GM21447 (cell line): ENCODE measurements around the gene TSPEAR.

ENCODE experiments used
- ATAC-seq: cut with Tn5 transposase; IDR thresholded peaks from one replicate; pipeline ENCODE4 v1.9.1; 2021; ENCODE audit not compliant: unreplicated experiment

TSPEAR gene

DNA sequence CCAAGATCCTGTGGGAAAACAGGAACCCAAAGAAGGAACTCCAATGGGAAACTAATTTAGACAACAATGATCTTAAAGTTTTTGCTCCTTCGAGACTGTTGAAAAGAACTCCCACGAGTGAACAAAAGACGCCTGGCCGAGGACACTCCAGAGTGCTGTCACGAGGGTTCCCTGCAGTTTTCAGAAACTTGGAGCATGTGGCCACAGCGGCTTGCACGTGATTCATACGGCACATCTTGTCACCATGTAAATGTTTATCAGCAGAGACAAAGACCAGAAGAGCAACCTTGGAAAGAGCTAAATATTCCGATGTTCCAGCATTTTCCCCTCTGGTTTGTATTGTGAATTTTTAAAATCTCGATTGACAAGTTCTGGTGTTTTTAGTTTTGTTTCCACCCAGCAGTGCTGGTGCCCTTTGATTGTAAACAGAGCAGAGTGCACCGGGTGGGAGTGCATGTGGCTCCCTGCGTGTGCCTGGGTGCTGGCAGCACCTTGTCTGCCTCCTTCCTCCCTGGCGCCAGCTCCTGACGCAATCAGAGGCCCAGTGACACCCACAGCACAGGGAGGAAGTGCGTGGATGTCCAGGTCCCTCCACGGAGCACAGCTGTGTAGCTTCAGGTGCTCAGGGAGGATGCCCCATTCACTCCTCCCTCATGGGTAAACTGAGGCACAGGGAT lies 233.1 kb downstream of the TSPEAR start:
- ATAC-seq, result no peak

DNA sequence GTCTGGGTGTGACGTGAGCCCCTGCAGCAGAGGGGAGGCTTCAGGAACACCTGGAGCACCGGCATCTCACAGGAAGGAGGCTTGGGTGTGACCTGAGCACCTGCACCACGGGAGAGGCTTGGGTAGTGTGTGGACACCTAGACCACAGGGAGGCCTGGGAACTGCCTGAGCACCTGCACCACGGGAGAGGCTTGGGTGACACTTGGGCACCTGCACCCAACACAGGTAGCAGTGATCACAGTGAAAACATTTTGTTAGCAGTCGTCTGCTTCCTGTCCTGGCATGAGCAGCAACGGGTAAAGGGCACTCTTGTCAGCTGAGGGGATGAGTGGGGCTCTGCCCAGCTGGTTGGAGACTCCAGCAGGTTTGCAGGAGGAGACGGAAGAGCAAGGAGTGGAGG lies 233.7 kb downstream of the TSPEAR start:
- ATAC-seq, result no peak

DNA sequence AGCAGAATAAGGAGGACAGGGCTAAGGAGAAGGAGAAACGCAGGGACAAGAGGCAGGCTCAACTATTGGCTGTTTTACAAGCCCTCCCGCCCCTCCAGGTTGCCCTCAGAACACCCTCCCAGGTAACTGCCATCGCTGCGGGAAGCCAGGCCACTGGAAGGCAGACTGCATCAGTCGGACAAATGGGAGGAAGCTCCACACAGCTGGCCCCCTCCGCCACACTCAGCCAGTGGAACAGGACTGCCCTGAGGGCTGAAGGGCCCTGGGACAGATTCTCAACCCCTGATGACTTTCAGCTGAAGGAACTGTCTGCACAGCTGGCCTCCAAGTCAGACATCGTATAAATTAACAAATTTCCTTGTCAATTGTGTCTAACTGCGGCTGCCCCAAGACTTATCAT lies 234.2 kb downstream of the TSPEAR start:
- no peak for ATAC-seq

DNA sequence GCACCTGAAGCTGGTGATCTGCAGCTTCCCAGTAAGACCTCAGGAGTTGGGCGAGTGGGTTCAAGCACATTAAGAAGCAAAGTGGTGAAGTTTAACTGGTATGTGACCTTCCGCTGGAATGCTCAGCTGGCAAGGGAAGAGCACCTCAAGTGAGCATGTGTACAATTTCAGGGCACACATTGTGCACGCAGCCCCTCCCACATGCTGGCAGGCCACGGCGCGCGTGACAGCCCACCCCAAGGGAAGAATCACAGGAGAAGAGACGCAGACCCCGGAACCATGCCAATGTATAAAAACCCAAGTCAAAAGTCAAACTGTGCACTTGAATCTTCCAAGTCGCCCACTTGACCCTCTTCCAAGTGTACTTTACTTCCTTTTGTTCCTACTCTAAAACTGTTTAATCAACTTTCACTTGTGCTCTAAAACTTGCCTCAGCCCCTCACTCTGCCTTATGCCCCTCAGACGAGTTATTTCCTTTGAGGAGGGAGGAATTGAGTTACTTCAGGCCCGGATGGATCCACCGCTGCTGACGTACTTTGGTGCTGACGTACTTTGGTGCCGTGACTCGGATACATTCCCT lies 236.0 kb downstream of the TSPEAR start:
- no peak for ATAC-seq

DNA sequence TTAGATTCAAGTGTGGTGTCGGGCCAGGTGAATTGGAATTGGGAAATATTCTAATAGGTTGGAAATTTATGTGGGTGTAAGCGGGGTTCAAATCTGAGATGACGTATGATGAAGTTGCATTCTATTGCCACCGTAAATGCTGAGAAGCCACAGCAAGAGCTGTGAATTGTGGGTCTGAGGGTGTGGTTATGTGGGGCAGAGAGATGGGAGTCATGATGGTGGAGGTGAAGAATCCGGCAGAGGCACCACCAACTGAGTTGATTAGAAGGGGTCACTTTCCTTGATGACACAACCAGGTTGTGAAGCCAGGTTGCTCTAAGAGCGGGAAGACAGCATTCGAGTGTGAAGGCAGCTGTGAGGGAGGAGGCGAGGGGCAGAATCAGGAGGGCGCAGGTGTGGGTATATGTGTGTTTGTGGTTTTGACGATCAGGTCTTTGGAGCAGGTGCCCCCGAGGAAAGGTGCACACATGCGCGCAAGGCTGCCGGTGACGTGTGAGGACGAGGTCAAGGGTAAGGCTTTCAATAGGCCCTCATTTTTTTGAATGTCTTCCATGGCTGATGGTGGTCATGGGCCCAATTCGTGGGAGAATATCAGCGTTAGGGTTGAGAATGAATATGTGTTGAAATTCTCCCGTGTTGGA lies 237.3 kb downstream of the TSPEAR start:
- no peak for ATAC-seq

DNA sequence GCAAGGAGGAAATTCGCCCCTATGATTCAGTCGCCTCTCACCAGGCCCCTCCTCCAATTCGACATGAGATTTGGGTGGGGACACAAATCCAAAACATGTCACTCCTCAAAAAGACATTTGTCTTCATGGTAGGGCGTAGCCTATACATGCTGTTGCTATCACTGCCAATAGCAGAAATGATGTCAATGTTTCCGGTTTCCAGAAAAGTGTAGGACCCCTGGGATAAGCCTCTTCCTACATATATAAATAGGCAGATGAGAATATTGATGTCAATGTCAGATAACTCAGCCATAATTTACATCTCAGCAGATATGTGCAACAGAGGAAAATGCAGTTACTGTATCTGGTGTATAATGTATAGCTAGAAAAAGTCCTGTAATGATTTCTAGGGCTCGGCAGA lies 239.4 kb downstream of the TSPEAR start:
- no peak for ATAC-seq

DNA sequence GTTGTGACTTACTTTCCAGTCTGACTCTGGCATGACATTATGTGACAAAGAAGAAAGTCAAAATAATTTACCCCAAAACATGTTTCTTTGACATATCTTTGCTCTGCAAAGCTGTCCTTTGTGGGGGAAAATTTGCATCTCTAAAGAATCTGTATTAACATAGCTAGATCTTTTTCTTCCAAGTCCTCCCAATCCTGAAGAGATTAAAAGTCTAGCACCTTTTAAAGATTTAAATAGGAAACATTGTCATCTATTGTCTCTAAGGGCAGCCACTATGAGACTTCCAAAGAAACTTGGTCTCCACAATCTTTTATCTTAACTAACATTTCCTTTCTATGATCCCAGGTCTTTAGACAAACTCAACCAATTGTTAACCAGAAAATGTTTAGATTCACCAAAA lies 240.0 kb downstream of the TSPEAR start:
- no peak for ATAC-seq

DNA sequence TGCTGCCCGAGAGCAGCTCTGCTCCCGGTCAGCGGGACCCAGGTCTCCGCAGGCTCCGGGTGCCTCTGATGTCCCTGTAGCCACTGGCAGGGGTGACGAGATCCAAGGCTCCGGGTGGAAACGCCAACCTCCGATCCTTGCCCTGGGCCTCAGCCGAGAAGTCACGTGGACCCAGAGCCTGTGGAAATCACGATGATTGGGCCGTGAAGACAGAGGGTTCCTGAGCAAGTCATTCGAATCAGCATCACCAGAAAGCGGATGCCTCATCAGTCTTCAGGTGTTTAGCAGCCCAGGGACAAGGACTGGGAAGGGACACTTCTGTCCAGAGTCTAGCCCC lies 243.5 kb downstream of the TSPEAR start:
- ATAC-seq, result no peak

DNA sequence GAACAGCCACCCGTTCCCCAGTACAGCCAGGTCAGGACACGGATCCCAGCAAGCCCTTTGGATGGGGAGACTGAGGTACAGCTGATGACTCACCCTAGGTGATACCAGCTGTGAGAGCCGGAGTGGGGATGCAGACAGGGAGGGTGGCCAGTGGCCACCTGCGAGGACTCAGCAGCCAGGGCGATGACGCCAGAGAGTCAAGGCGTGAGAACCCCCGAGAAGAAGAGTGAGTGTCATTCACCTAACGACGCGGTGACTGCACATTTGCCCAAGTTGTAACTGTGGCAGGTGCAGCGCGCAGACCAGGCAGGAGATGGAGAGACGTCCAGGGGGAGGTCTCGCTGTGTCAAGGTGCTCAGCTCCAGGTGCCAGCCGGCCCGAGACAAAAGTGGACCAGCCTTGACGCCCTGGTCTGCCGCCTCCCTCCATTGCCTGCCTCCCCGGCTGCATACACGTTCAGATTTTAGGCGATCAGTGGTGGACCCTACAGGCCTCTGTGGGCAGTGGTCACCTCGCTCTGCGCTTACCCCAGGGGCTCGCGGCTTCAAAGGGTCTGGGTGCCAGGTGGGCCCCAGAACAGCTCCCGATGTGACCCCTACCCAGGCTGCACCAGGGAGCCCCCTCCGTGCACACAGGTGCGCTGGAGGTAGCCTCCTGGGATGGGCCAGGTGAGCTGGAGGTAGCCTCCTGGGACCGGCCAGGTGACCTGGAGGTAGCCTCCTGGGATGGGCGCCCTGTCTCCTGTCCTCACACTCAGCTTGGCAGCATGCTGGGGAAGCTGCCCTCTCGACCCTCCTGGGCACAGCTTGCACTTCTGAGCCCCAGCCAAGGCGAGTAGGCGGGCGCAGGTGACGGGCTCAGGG lies 244.1 kb downstream of the TSPEAR start:
- no peak for ATAC-seq

DNA sequence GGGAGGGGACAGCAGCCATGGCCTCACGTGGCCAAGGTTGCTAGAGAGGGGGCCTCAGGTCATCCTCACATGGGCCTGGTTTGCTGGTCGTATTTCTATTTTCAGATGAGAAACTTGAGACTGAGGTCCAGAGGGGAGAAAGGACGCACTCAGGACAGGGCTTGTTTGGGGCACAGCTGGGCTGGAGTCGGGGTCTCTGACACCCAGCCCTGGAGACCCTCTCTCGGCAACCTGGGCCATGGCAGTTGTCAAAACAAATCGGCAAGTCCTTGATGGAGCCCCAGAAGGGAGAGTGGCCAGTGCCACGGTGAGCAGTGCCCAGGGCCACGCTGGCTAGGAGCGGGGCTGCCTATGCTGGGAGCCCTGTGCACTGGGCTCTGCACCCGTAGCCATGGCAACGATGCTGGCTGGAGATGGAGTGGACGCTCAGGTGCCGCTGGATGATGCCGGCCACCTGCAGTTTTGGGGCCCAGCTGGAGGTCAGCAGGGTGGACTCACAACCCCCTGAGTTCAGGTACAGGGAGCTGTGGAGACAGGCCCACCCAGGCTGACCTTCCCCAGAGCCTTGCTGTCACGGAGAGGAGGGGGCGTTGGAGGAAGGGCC lies 244.9 kb downstream of the TSPEAR start:
- no peak for ATAC-seq

DNA sequence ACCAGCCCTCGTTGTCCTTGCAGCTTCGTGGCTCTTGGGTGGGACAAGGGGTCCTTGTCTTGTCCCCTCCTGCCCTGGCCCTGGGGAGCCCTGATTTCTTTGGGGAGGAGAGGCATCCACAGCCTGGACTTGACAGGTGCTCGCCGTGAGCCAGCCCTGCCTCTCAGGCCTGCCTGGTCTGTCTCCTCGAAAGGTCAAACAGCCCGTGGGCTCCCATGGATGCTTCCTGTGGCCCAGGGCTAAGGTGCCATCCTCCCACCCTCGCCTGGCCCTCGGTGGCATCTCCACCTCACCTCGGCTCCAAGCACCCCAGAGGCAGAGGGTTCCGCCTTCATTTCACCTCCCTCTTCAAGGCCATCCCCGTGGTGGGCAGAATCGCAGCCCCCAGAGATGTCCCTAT lies 247.0 kb downstream of the TSPEAR start:
- no peak for ATAC-seq

DNA sequence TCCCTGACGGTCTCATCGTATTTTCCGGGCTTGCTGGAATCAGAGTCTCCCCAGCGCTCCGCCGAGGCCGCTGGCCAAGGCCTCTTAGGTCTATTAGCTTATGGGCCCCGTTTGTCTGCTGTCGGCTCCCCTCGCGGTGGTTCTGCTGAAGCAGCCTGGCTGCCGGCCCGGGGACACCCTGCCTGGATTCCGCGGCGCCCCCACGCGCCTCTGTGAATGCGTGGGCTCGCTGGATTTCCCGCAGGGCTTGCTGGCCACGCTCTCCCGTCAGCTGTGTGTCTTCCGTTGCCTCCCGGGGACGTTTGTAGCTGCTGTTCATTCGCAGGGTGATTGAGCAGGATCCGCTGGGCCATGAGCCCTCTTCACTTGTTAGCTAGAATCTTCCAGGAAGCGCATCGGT lies 247.6 kb downstream of the TSPEAR start:
- no peak for ATAC-seq

DNA sequence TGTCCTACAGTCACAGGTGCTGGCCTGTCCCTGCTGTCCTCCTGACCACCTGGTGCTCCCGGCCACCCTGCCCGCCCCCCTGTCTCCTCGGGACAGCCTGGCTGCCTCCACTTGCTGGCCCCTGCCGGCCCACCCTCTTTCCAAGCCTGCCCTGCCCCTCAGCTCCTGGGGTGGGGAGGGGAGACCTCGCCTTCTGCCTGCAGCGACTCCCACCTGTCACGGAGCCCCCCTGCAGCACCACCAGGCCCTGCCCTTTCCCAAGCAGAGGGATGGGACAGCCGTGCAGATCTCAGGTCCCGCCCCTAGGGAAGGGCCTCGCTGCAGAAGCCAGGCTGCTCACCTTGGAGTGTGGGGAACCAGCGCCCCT lies 248.6 kb downstream of the TSPEAR start:
- no peak for ATAC-seq

DNA sequence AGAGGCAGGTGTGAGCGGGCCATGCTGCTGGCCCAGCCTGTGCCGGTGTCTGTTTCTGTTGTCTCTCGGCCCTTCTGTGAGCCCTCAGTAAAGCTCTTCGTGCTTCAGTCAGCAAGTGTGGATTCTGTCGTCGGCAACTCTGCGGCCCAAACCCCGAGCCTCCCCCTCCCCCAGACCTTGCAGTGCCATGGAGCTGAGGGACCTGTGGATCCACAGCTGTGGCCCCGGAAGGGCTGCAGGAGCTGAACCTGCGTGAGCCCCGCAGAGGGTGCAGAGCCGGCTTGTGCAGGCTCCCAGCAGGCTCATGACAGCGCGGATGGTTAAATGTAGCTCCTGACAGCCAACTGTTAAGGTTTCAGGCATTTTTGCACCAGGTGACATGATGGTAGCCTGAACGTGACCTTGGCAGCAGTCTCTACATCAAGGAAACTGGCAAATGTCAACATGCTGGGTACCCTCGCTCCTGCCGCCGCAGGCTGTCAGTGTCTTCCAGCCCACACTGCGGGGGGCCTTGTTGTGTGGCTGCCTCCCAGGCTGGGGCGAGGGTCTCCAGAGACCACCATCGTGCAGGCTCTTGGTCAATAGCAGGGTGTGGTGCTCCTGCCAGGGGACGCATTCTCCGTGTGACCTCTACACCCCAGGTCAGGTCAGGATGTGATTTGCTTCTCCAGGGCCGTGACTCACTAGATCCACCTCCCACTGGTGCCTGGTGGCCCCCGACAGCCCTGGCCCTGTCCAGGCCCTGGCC lies 249.1 kb downstream of the TSPEAR start:
- no peak for ATAC-seq

DNA sequence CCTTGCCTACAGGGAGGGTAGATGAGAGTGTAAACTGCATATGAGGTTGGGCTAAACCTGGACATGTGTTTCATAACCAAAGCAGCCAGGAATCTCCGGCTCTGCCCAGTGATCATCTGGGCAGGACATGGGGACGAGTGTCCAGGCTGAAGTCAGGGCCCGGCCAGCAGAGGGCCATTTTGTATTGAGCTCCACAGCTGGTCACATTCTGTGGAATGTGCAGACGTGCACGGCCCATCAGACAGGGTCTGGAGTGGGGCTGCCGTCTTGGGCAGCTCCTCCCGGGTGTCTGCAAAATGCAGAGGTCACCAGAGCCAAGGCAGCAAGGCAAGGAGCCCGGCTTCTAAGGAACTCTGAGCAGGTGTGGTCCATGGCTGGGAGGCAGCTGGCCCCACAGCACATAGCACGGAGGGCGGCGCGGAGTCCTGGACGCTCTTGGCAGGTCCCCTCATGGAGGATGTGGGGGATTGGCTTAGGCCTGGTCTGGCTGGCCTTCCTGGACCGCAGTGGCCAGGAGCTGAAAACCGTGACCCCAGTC lies 249.8 kb downstream of the TSPEAR start:
- ATAC-seq, result no peak

DNA sequence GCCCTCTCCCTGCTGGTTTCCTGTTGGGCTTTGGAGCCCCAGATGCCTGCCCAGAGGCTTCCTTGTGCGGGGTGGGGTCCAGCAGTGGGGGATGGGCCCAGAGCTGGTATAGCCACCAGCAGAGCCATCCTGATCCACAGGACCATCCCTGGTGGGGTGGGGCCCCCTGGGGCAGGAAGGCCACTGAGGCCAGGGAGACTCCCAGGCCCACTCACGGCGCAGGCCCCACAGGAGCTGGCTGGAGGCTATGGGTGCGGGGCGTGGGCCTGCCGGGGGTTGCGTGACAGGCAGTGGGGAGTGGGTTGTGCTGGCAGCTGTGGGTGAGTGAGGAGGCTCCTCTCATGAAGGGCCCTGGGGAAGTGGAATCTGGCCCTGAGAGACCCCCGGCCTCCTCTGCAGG lies 250.4 kb downstream of the TSPEAR start:
- ATAC-seq, result no peak

DNA sequence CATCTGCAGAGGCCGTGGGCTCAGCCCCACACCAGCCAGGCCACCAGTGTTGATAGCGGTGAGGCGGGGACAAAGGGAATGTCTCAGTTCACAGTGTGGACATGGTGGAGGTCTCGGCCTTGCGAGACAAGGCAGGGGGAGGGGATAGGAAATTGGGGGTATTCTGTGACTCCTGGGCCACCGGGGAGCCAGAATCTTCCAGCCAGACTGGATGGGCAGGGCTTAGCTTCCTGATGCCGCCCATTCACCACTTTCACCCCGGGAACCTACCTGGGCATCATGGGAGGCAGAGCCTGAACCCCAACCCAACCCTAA lies 251.0 kb downstream of the TSPEAR start:
- no peak for ATAC-seq

DNA sequence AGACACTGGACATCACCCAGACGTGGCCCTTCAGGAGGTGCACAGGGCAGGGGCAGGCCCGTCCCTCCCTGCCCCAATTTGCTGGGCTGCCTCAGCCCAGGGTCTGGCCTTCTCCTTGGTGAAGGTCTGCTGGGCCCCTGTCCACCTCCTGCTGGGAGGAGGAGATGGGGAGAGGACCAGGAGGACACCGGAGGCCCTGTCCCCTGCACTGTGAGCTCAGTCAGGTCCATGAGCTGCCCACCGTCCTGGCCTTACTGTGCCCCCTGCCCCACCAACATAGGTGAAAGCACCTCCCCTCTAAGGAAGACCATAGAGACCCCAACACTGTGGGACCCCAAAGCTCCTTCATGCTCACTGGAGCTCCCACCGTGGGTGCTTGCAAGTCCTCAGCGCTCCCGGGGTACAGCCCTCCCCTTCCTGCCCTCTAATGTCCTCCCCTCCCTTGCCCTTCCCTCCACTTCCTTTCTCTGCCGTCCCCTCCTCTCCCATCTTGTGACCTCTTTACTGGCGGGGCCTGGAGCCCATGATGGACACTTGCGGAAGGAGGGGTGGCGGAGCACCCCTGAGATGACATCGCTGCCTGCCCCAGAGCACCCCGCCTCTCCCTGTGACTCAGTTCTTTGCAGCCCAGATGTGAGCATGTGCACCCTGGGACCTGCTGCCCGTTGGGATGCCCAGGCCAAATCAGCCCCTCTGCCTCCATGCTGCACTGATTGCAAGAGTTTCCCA lies 251.5 kb downstream of the TSPEAR start:
- no peak for ATAC-seq

DNA sequence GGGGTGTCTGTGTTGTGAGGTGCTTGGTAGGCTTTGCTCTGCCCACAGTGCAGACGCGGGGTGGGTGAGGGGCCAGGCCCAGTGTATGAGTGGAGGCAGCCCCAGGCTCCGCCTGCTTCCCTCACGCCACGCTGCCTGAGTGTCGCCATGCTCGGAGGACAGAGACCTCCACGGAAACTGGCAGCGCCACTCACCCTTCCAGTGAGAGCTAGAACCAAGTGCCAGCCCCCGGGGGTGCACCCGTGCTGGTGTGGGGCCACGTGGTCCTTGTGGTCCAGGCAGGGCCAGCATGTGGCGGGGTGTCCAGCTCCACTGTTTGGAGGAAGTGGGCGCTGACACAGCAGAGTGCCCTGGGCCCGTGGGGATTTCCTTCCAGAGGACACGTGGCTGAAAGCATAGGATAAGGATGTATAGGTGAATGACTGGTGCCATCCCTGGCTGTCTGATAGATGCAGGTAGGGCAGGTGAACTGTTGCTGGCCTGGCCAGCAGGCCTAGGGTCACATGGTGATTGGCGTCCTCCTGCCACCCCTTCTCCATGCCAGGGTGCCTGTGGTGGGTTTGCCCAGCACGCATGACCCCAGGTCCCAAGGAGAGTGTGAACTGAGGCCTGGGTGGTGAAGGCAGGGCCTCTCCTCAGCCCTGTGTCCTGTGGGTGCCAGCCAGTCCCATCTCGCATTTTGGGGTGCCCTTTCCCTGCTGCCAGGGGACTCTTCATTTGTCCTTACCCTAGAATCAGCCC lies 252.2 kb downstream of the TSPEAR start:
- ATAC-seq, result no peak
